Glomerular visceral epithelial cell (primary cell): Measurements from ENCODE around the gene FBXW11.
"Not testable (repeated sequence)": the region's sequence is repeated elsewhere in the genome, so short reads cannot be mapped to it uniquely, and the experiment has no call there.

Source experiments
- DNase-seq: peaks from one replicate; pipeline ENCODE4 v3.0.0-alpha.2; 2016; ENCODE audit errors: extremely low spot score

Gene FBXW11

DNA sequence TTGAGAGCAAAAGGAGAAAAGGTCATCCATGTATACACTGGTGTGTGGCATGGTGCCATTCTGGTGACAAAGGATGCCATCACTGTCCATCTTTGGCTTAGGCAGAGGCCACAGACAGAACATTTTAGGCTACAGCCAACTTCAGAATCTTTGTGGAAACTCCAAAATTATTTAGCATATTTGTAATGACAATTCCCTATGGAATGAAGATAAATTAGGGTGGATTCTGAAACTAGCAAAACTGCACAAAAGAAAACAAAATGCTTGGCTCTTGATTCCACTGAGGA is 92.5 kb downstream of the FBXW11 start:
- DNase-seq = no peak

DNA sequence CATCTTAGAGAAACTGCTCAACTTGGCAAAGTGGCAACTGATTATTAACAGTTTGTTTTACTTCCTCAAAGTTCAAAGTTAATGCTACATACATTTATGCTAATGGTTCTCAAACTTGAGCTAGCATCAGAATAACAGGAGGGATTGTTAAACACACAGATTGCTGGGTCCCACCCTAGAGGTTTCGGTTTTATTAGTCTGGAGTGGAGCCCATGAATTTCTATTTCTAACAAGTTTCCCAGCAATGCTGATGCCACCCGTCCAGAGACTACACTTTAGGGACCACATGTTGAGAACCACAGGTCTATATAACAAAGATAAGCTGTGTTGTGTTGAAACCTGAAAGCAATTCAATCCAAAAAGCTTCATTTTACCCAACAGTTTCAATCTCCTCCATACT is 95.3 kb downstream of the FBXW11 start:
- no peak for DNase-seq

DNA sequence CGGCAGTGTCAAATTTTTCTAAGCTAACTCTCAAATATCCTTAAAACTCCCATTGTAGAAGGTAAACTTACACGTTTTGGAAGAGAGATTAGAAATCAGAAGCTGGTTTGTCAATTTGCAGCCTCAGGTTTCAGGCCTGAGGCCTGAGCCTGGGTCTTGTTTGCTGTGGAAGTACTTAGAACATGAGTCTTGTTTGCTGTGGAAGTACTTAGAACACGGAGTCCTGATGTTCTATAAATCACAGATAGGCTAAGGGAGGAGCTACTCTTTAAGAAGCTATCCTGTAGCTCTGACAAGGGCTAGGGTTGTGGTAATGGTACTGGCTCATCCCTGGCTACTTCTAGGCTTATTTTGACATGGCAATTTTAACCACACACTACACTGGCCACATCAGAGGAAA is 97.8 kb downstream of the FBXW11 start:
- no peak for DNase-seq

DNA sequence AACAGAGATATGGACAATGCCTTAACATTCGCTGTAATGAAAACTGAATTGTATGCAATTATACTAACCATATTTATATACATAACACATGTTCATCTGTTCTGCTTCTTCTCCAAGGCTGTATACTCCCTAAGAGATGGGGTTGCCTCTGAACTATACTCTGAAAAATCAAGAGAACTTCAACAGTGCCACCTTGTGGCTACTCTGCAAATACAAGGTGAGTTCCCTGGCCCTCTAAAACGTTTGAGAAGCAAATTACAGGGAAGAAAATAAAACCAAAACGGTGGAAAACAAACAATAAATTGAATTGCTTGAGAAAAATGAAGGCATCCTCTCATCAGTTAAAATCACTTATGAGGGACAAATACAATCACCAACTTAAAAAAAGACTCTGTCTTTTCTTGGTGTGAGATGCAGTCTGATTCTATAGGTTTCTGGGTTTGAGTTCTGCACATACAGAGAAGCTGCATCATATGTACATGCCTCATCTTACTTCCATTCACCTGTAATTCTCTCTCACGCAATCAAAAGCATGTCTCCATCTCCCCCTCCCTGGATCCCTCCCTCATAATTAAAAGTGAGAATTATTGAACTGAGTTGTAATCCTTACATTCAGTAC is 98.6 kb downstream of the FBXW11 start:
- peak; percentile 68 for DNase-seq

DNA sequence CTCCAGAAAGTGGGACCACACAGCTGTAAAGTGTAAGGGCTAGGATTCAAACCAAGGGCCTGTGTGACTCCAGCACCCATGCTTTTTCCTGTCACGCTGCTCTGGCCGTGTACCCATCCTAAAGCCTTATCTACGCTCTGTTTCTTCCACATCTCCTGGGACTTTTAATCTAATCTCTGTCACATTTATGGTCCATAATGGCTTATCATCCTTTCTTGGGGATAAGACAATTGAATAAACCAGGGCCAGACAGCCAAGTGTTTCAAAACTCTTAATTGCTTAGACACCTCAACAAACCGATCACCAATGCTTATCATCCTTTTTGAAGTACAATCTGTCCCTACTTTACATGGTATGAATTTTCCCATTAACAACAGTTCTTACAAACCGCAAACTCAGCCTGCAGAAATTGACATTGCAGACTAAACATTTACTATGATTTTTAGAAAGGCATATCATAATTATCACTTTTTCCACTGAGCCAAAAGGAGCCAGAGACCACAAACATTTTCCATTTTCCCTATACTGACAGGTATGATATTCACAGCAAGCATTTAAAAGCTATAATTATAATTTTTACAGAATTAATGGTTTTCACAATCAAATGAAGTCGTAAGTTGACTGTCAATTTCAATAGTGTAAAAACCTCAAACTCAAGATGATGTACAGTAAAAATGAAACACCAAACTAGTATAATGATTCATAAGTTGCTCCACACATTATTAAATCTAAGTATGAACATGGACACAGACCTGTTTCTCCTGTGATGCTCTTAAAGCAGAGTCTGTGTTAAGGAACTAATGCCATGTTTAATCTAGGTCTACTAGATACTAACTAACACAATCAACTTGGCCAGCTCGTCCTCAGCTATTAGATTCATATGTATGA is 99.5 kb downstream of the FBXW11 start:
- DNase-seq = no peak

DNA sequence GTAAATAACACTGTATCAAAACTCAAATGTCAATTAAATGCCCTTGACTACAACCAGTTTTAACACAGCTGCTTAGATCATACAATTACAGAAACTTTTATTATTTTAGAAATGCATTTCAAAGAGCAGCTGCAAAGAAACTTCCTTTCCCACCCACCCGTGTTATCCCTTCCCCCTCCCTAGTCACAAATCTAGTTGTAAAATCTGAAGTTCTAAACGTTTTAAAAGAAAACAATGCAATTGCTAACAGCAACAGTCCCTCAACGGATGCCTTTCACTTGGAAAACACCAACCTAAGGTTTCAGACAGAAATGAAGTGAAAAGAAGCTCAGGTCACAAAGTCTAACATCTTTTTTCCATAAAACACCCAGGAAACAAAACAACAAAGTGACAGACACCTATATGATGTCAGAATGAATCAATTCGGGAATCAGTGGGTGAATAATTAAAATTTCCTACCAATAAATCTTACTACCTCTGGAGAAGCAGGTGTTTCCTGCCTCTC is 100.3 kb downstream of the FBXW11 start:
- no peak for DNase-seq

DNA sequence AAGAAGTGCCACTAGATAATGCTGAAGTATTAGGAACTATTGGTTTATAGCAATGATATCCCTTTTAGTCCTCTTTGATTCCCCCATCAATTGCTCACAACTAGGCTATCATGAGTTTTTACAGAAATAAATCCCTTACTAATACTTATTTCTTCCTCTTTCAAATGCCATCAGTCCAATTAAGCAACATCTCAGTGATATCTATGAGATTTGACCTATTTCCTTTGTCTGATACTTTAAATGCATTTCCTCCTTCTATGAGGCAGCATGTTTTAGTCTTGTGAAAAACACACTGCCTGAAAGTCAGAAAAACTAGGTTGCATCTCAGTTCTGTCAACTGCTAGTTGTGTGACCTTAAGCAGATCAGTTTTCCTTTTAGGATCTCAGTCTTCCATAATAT is 101.6 kb downstream of the FBXW11 start:
- no peak for DNase-seq

DNA sequence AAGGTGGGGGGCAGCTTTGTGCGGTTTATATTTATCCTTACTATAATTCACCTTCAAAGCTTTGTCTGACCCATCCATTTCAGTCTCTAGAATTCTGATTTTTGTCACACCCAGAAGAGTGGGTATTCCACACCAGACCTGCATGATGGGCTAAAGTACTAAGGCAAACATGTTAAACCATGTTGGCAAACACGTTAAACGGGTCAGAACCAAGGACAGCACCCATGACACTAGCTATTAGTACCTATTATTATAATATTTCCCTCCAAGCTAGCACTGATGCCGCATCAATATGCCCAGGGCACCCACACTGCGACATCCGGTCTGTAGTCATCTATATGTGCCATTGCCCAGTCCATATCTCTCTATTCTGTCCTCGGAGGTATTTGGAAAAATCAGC is 104.7 kb downstream of the FBXW11 start:
- no peak for DNase-seq

DNA sequence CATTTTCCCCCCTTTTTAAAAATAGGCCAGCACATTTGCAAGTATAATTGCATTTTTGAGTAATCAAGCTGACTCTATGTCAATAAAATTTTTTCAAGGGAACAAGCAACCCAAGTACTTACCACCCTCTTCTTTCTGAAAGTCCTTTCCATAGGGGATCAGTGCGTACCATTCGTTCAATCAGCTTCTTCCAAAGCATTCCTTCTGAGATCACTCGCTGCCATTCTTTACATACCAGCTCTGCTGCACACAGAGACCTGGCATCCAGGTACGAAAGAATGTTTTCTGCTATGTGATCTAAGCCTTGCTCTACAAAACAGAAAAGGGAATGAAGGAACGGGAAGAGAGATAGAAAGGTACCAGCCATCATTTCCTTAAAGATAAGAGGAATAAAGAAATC is 106.6 kb downstream of the FBXW11 start:
- DNase-seq = no peak

DNA sequence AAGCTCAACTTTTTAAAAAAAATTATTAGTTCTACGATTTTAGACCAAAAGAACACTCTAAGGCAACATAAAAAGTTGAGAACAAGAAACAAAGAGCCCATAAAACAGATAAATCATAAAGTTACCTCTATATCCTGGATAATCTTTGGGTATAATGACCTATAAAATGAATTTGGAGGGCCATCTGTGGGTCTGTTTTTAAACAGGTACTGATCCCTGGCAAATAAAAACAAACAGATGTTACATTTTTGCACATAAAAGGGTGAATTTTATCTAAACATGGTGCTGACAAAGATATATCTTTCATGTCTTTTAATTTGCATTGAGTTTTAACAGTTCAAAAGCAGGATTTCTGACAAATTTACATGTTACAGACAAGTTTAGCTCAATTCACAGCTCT is 107.6 kb downstream of the FBXW11 start:
- DNase-seq = no peak

DNA sequence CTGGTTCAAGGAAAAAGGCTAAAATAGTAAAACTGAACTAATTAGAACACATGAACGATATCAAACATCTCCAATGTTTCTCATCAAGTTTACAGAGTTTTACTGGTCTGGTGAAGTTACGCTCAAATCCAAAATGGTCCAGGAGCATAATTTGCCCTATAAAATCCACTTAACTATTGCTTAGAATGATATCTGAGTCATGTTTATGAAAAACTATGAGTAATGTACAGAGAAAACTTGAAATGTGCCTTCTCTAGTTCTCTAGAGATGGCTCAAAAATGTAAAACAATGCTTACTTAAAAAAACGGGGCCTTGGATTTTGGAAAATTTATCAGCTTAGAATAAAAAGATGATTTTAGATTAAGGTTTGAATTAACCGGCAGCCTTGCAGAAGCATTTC is 108.1 kb downstream of the FBXW11 start:
- no peak for DNase-seq

DNA sequence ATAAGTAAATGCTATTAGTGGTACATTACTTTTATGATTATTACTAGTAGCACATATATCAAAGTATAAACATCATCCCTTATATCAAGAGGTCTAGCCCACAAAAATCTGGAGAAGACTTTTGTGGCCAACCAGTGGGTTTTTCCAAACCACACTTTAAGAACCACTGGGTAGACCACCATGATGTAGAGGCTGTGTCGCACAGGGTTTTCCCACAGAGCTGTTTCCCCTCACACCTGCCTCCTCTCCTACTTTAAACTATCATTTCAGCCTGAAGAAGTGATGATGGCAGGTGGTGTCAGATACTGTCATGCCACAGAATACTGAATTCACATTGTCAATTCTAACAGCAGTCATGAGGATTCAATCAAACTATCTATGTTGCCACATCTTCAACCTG is 109.2 kb downstream of the FBXW11 start:
- no peak for DNase-seq

DNA sequence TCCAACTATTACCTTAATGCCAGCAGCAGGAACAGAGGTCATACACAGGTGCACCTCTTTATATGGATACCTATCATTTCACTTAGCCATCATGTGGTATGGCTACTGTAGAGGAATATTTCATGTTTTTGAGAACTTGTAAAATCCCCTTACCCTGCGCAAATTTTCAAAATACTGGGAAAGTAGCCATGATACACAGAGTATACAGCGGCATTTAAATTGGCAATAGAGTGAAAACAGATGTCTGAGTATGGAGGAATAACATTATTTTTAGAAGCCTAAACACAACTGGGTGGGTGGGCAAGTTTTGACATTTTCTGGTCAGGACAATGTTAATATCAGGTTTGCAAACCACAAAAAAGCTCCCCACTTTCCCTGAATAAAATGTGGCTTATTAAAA is 111.4 kb downstream of the FBXW11 start:
- no peak for DNase-seq

DNA sequence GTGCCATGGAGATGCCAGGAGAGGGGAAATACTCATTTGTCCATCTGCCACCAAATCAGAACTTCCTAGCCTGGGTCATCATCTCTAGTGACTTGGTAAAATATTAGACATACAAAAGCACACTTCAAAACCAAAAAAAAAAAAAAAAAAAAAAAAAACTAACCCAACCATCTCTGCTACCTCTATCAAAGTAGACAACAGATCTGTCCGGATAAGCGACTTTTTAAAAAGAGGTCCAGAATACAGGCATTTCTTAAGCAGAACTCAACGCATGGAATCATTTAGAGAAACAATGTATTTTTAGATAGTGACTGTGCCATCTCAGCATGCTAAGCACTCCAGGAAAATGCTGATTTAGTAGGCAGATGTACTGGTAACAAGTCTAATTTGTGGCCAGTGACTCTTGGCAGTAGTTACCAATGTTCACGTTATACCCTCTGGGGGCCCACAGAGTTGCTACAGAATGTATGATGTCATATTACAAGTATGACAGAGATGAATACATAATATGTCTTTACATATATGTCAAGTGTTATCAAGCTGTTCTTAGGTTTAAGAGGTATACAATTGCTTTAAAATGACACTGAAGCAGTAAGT is 113.0 kb downstream of the FBXW11 start:
- DNase-seq = peak; percentile 13

DNA sequence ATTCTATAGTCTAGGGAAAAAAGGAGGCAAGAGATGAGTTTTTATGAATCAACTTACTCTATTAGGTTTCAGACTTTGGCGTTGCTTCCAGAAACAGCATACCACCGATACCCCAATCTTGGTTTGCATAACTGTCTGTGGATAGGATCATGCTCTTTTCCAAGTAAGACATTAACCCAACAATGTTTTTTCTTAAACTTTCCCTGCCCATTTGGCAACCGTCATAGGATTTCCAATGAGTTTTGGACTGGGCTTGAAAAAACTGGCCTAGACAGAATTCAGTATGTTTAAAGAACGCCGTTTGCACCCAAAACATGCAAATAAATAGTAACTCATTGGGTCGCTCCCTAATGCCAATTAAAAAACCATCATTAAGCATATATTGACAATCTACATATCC is 114.8 kb downstream of the FBXW11 start:
- no peak for DNase-seq

DNA sequence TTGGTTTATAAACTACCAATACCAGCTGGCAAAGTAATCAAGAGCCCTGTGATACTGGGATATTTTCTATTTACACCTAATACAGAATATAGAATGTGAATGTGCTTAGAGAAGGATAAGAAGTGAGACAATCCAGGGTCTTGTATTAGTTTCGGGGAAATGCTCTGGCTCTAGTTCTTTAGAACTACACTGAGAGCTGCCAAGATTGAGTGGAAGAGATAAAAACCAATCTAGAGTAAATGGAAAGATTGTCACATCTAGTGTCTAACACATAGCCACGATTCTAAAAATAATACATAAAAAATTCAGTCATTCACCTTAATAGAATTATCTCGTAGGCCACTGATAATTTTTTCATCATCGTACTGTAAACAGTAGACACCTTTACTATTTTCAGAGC is 115.3 kb downstream of the FBXW11 start:
- DNase-seq = no peak

DNA sequence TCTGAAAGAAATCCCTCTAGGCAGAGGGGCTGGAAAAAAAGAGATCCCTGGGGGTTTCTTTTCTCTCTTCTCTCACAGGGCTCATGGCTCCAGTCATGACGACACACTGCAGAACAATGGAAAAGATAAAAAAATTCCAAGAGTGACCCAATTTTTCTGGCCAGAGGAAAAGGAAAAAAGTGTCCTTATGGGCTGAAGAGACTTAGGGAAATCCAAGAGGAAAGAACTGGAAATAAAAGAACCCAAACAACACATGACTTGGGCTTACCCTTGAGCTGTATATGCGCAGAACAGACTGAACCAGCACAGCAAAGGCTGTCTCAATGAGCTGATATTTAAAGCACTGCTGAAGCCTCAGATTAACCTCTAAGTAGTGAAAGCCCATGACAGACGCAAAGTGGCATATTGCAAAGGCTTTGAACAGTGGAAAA is 118.4 kb downstream of the FBXW11 start:
- no peak for DNase-seq

DNA sequence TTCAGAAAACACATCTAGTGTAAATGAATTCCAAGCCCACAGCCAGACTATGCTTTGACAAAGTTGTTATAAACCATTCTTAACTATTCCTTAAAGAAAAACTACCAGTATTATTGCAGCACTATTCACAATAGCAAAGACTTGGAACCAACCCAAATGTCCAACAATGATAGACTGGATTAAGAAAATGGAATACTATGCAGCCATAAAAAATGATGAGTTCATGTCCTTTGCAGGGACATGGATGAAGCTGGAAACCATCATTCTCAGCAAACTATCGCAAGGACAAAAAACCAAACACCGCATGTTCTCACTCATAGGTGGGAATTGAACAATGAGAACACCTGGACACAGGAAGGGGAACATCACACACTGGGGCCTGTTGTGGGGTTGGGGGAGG is 120.4 kb downstream of the FBXW11 start:
- not testable (repeated sequence) for DNase-seq

DNA sequence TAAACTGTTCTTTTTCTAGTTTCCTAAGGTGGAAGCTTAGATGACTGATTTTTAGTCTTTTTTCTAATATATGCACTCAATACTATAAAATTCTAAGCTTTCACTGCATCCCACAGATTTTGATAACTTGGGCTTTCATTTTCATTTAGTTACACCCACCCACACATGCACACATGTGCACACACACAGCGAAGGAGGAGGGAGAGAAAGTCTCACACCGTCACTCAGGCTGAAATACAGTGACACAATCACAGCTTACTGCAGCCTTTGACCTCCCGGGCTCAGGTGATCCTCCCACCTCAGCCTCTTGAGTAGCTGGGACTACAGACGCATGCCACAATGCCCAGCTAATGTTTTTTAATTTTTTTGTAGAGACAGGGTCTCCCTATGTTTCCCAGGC is 124.3 kb downstream of the FBXW11 start:
- no peak for DNase-seq

DNA sequence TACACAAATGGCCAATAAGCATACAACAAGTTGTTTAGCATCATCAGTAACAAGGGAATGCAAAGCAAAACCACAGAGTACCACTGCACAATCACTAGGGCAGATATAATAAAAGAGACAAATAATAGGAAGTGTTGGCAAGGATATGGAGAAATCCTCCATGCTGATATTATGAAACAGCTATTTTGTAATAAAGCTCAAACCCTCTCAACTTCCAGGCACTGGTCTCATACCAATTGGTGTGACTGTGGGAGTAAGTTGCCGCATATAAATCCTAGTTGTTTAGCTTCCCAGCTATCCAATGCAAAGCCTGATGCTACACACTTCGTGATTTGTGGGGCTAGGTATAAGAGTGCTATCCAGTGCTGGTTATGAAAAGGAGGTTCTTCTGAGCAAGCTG is 132.2 kb downstream of the FBXW11 start:
- DNase-seq = no peak

DNA sequence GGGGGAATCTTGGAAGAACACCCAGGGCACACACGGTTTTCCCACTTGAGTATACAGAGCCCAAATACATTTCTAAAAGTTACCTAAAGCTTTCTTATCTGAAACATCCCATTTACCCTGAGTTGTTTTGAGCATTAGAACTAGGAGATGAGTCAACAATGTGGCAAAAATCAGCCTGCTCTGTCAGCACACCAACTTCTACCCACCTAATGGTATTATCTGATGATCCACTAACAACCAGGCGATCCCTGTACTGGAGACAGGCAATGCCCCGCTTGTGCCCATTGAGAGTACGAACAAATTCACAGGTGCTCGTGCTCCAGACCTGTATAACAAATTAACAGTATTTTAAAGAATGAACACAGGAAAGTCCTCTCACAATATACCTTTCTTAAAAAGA is 133.8 kb downstream of the FBXW11 start:
- no peak for DNase-seq

DNA sequence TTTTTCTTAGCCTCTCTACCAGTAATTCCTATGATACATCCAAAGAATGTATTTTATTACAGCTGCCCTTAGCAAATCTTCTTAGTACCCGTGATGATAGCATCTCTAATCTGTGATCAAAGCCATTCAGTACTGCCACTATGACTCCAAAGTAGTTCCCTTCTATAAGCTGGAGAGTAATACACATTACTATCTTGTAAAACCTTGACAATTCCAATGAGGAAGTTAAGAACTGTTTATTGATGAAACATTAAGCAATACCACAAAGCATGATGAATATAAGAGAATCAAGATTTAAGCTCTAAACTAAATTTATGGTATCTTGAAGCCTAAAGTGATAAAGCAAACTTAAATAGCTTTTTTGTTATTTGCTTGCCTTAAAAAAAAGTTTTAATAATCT is 134.7 kb downstream of the FBXW11 start:
- DNase-seq = no peak

DNA sequence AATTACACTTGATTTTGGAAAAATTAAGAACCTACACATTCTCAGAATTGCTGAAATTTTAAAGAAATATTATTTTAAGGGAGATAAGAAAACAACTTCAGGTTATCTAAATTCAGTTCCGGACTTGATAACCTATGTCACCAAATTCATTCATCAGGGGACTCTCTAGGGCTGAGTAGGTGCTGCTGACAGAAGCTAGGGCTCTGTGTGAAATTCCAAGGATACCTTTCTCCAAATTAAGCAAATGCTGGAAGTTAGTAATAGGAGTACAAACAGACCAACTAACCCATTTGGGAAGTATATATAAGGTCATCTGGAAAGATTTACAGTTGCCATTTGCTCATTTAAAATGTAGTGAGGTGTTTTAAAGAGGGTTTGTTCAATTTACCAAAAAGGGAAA is 136.5 kb downstream of the FBXW11 start:
- no peak for DNase-seq
